Measurements from ENCODE around the gene SORCS1.

GRCh38 chr10:107141524-107142061 is 22.9 kb downstream of the SORCS1 start:
- TF ChIP-seq CTCF (conservative IDR thresholded peaks at IDR 0.05) (no peak), EZH2 (IDR thresholded peaks at IDR 0.05; ENCODE audit: low read depth) (no peak)

Measured in PC-9 (cell line).